Measurements from ENCODE around the gene RARB.

RARB gene

DNA sequence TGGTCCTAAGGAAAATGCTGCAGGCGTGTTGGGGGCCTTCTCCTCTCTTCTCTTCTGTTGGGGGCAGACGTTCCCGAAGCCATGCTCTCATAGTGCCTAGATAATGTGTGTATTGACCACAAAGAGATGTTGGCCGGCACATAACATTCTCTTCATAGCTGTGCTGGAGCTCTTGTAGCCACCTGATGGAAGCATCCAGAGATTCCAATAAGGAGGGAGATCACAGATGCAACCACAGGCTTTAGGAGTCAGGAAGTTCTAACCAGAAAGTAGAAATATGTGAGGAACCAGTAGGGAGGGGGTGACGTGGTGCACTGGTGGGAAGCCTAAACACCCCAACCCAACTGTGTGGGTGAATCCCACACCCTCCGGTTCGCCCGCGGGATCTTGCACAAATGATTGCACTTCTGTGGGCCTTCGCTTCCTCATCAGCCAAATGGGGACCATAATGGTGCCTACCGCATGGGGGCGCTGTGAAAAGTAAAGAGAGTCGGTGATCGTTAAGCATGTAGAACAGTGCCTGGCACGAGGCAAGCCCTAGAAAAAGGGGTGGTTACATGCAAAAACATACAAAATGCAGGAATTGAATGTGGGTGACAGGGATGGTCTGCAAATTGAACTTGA, 148.9 kb downstream of the RARB start:
- no peak for DNase-seq (ENCODE audit: low read depth in 2 of 2)

DNA sequence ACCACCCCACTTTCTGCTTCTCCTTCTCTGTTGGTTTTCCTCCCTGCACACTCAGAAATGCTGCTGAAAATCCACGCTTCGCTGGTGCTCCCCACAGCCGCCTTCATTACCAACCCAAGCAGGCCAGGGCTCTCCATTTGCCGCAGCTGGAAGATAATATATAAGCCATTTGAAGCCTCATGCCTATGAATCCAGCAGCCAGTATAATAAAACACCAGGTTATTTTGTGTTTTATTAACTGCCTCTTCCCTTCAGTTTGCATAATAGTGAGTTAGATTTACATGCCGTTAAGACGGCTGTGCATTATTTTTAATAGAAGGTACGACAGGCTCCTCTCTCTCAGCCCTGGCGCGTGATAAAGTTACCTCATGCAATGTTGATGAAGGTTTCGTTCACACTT, 150.0 kb downstream of the RARB start:
- DNase-seq (ENCODE audit: low read depth in 2 of 2), result no peak

DNA sequence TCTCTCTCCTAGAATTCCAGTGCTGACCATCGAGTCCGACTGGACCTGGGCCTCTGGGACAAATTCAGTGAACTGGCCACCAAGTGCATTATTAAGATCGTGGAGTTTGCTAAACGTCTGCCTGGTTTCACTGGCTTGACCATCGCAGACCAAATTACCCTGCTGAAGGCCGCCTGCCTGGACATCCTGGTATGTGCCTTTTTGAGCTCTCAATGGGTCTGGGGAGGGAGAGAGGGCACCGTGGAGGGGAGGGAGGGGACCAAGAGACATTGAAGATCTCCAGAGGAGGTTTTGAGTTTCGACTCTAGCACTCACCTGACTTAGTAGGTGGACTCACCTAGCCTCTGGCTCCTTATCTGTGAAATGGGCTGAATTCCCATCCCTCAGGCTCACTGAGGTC, 152.5 kb downstream of the RARB start:
- no peak for DNase-seq (ENCODE audit: low read depth in 2 of 2)

DNA sequence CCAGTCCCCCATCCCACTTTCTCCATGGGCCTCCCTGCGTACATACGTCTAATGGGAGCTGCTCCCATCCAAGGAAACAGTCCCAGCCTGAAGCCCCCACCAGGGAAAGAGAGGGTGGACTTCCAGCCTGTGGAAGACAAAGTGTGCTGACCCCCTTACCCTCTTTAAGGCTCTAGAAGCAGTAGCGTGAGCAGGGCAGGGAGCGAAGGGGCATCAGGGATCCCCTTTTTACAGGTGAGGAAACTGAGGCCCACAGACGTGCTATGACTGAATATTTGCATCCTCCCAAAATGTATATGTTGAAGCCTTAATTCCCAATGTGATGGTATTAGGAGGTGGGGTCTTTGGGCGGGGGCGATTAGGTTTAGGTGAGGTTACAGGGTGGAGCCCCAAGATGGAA, 153.3 kb downstream of the RARB start:
- no peak for DNase-seq (ENCODE audit: low read depth in 2 of 2)

DNA sequence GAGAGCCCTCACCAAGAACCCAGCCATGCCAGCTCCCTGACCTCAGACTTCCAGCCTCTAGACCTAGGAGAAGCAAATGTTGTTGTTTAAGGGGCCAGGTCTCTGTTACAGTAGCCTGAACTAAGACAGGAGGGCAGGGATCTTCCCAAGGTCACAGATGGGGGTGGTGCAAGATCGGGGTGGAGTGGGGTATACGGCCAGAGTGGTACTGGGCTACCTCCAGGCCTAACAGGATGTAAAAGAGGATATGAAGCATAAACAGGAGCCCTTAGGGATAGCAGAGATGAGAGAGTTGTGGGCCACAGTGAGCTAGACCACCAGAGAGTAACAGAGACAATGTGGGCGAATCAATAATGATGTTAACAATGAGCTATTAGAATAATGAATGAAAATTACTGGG, 153.8 kb downstream of the RARB start:
- no peak for DNase-seq (ENCODE audit: low read depth in 2 of 2)

DNA sequence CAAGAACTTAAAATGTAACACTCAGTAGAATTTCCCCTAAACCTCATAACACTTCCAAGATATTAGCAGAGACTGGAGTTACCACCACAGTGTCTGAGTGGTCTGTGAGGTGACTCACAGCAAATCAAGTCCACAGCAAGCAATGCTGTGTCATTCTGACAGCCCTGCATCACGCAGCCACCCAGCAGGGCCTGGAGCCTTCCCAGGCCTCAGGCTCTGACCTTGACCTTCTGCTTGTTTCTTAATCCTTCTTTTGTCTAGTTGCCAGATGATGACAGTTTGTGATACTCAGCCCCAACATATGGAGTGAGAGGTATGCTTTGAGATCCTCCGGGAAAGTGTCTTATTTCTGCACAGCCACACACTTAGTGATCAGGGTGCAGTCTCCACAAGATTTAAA, 154.2 kb downstream of the RARB start:
- no peak for DNase-seq (ENCODE audit: low read depth in 2 of 2)

DNA sequence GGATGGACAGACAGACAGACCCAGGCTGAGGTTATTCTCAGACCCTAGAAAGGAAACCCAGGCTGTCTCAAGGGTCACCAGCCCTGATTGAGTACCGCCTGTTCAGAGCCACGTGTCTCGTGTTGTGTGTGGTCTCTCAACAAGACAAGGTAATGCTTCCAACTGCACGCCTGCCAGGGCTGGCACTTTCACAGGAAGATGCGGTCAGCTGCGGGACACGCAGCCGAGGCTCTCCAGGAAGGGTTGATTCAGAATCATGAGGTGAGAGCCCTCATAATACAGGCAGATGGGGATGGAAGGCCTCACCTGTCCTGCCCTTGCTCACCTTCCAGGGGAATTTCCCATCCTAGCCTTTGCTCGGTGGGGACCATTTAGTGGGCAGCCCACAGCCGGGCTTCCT, 155.3 kb downstream of the RARB start:
- no peak for DNase-seq (ENCODE audit: low read depth in 2 of 2)

DNA sequence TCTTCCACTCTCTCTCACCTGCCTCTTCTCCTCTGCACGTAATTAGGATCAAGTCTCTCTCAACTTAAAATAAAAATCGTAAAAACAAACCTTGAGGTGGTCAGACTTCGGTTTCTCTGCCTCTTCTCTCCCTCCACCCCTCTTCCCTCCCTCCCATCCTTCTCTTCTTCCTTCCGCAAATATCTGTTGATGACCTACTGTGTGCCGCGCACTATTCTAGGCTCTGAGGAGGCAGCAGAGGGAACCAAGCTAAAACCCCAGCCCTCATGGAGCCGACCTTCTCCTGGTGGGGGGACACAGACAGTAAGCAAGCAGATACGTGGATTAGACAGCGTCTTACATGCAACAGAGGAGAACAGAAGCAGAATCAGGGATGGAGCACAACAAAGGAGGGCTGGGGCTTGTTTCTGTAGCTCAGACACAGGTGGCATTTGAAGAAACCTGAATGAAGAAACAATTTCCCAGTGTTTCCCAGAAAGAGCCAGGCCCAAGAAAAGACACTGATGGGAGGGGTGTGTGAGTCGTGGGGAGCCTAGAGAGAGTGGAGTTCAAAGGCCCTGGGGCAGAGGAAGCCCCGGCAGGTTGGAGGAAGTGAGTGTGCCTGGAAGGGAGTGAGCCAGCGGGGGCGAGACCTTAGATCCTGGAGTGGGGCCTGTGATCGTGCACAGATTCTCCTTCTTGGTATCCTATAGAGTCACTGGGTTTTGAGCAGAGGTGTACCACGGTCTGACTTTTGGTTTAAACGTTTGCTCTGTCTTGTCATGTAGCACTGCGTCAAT, 156.1 kb downstream of the RARB start:
- no peak for DNase-seq (ENCODE audit: low read depth in 2 of 2)

DNA sequence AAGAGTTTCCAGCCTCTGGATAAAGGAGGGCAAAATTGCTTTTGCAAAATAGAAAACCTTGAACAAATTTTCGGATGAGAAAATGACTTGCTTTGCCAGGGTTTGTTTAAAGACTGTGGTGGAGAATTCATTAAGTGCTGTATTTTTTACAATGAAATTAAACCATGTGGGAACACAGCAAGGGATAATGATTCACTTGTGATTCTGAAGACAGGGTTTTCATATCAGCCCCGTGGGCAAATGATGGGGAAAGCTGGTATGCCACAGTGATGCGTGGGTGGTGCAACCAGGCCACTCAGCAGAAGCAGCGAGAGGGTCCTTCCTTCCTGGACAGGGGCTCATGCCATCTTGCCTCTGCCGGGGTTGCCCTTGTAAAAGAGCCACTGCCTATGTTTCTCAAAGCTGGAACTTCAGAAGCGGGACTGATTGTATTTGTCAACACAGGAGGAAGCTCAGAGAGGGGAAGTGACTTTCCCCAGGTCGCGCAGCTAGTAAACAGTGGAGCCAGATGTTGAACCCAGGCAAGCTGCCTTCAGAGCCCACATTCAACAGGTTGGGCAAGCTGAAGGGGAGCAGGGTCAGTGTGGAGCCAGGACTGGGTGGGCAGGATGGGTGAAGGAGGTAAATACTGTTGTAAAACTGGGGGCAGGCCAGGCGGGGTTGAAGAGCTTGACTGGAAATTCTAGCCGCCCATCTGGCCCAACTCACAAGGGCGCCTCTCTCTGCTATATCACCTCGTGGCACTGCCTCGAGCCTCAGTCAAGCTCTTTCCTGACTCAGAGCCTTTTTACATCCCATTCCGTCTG, 157.5 kb downstream of the RARB start:
- no peak for DNase-seq (ENCODE audit: low read depth in 2 of 2)

DNA sequence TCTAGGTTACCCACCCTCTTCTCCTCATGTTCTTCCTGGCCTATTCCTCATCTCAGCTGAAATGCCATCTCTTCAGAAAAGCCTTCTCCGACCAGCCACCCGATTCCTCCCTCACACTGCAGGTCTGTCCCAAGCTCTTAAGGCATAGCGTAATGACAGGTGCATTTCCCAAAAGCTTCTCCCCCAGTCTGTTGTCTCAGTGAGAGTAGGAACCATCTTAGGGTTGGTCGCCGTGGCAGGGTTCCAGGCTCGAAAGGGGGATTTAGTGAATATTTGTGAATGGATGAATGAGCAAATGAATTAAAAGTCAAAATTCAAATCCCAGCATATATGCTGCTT, 158.1 kb downstream of the RARB start:
- no peak for DNase-seq (ENCODE audit: low read depth in 2 of 2)

DNA sequence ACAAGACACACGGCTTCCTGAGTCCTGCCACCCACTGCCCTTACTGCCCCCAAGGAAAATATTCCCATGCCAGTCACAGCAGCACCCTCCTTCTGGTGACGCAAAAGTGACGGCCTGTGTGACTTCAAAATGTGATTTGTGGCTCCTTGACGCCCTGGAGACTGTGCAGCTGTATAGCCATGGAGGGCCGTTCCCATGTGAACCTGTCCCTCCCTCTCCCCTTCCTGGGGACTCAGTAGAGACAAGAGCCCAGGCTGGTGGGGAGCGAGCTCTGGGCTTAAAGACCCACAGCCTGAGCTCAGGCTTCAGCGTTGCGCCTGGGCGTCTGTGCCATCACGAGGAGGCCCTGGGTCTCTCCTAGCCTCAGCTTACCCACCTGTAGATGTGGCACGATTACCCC, 158.5 kb downstream of the RARB start:
- DNase-seq (ENCODE audit: low read depth in 2 of 2), result no peak

DNA sequence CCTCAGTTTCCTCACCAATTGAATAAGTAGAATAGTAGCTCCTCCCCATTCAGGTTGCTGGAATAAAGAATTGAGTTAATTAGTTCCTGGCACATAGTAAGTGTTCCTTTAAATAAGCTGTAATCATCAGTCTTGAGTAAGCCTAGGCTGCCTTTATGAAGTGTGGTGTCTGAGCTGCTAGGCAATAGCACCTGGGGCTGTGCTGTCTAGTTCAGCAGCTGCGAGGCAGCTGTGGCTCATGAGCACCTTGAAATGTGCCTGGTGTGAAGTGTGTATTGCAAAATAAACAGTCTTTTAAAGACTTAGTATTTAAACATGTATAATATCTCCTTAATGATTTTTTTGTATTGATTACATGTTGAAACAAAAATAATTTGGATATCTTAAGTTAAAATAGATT, 159.0 kb downstream of the RARB start:
- no peak for DNase-seq (ENCODE audit: low read depth in 2 of 2)

DNA sequence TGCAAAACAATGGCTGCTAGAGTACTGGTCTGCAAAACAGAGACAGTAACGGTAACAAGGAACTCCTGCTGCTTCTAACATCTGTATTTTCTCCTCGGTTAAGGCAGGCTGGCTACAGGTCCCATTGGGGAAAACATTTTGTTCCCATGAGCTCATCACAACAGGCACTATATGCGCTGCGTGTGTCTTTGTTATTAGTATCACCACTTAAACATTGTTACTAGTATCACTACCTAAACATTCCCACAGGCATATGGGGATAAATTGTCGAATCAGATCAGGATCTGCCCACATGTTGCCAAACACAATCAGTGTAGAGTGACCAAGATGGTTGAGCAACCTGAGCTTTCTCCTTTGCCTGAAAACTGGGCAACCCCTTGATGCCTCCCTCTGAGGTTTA, 159.5 kb downstream of the RARB start:
- no peak for DNase-seq (ENCODE audit: low read depth in 2 of 2)

DNA sequence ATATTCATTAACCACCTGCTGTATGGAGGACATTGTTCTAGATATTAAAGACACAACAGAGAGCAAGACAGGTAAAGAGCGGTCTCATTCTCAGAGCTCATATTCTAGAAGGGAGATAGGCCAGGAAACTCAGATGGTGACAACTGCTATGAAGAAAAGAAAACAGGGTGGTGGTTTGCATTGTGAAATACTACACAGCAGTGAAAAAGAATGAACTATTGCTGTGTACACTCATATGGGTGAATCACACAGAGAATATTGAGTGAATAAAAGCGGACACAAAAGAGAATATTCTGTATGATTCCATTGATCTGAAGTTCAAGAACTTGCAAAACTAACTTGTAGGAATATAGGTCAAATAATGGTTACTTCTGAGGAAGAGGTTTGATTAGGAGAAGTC, 159.9 kb downstream of the RARB start:
- no peak for DNase-seq (ENCODE audit: low read depth in 2 of 2)

DNA sequence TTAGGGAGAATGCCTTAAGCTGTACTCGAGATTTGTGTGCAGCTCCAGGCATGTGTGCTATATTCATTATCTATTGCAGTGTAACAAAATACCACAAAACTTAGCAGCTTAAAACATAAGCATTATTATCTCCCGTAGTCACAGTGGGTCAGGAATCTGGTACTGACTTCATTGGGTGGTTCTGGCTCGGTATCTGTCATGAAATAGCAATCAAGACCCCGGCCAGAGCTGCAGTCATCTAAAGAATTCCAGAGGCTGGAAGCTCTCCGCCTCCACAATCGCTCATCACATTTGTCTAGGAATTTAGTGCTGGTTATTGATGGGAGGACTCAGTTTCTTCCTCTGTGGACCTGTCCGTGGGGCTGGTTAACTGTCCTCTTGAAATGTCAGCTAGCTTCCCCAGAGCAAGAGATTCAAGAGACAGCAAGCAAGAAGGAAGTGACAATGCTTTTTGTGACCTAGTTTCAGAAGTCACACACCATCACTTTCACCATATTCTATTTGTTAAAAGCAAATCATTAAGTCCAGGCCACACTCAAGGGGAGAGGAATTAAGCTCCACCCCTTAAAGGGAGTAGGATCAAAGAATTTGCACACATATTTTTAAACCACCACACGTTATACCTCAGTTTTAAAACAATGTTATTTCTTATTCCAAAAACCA, 160.5 kb downstream of the RARB start:
- no peak for DNase-seq (ENCODE audit: low read depth in 2 of 2)

DNA sequence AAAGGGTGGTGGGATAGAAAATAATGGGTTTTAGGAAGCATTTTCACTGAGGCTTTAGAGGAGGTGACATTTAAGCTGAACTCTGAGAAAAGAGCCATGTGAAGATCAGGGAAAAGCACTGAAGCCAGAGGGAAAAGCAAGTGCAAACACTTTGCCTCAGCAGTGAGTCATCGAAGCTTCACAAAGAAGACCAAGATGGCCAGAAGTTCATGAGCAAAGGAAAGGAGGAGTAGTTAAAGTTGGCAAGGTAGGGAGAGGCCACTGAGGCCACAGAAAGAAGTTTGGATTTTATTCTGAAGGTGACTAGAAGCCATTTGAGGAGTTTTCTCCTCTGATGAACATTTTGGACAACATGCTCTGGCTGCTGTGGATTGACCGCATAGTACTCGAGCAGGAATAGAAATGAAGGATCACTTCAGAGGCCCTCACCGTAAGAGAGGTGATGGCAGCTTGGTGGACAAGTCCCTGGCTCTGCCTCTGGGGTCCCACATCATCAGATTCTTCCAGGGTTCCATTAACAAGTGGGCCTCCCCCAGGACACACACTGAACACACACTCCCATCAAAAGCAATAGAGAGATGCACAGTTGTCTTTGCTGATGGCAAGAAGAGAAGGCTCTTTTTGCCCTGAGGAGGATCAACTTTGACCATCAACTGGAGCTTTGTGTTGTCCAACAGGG, 161.2 kb downstream of the RARB start:
- no peak for DNase-seq (ENCODE audit: low read depth in 2 of 2)

DNA sequence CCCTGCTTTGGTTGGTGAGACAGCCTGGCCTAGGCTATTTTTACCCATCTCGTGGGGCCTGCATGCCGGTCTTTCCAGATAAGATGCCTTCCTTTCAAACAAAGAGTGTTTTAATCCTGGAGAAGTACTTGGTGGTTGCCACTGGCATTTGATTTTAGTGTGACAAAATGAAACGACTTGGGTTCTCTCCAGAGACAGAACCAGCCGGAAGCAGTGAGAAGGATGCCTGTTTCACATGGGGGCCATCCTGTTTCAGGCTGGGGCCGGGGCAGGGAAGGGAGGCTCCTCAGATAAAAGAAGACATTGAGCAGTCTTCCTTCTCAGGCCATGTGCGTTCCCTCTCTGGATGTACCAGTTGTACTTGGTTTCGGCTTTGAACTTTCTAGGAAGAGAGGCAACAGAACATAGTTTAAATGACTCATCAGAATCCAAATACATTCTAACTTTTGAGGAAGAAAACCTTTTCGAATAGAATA, 161.8 kb downstream of the RARB start:
- no peak for DNase-seq (ENCODE audit: low read depth in 2 of 2)

DNA sequence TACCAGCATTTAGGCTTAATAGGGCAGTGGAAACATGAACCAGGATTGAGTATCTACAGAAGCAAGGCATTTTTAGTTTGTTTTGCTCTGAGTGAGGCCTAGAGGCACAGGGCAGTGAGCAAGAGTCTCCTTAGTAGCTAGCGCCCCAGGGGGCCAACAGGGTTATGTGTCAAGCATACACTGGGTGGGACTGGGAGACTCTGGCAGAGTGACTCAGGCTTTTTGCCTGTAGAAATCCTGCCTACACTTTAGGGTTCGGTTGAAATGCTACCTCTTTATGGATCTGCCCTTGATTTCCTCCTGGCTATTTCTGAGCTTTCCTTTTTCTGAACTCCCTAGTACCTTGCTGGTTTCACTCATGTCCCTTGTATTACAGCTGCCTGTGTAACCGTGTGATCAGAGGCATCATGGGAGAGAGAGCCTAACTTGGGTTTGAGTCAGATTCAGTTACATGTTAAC, 164.5 kb downstream of the RARB start:
- no peak for DNase-seq (ENCODE audit: low read depth in 2 of 2)

DNA sequence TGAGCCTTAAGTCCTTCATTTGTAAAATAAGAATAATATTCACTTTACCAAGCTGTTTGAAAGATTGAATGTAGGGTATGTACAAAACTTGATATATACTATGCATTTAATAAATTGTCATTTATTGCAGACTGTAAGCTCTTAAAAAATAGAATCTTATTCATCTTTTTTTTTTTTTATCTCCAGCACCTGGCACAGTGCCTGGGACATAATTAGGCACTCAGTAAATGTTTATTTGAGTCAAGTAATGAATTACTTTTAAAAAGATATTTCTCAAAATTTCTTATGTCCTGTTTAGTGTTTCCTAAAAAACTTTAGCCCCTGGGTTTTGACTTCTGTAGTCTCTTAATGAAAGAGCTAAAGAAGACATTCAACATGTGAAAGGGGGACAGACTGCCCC, 164.9 kb downstream of the RARB start:
- DNase-seq (ENCODE audit: low read depth in 2 of 2), result no peak

DNA sequence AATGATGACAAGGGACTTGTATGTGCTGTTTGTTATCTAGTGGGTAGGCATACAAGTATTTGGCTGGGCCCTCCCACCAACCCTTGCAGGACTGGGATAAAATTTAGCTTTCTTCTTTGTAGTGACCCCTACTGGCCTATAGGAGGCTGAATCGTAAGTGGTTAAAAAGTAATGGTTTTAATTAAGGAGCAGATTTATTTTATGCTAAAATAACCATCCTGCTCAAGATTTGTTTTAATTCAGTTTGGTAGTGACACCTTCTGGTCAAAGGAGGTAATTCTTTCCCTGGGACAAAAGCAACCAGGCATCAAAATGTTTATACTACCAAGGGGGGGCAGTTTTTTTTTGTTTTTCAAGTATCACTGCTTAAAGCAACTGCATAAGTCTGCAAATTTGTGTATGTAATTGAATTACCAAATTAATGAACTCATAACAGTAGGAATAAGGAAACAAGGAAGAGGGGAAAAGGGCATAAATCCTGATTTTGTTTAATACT, 166.0 kb downstream of the RARB start:
- no peak for DNase-seq (ENCODE audit: low read depth in 2 of 2)

DNA sequence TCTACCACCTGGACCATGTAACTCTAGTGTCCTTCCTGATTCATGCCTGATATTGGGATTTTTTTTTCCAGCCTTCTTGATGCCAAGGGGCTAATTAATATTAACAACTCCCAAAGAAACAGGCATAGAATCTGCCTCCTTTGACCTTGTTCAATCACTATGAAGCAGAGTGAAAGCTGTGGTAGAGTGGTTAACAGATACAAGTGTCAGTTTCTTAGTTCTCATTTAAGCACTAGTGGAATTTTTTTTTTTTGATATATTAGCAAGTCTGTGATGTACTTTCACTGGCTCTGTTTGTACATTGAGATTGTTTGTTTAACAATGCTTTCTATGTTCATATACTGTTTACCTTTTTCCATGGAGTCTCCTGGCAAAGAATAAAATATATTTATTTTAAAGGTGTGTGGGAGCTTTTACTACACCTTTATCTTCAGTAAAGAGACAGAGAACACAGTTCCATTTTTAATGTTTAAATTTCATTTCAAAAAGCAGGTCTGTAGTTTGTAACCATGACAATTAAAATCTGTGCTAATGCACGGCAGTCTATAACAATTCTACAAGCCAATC, 169.6 kb downstream of the RARB start:
- no peak for DNase-seq (ENCODE audit: low read depth in 2 of 2)
